Ovary (tissue), 9 donors: Measurements from ENCODE around the gene CAP1. TPM values are rescaled to one million over a fixed set of nuclear protein-coding genes. Genes with fewer than 3 reads are reported as not detected.
"Not testable (repeated sequence)": the region's sequence is repeated elsewhere in the genome, so short reads cannot be mapped to it uniquely, and the experiment has no call there.

Source experiments
- DNase-seq, 5 donors: peaks; one replicate each; pipeline ENCODE4 v3.0.0-alpha.2; 2019 to 2020
- H3K27ac ChIP-seq, 2 donors: fragments of 200-600 bp; one replicate each; pipeline versions ENCODE4 v1.5.1 to v1.8.0; 2019 to 2022
- H3K27me3 ChIP-seq: fragments of 200-600 bp; one replicate; pipeline ENCODE4 v1.8.0; 2022
- H3K36me3 ChIP-seq: fragments of 200-600 bp; sonication (generic); one replicate; pipeline ENCODE4 v1.5.1; 2019
- H3K4me1 ChIP-seq: one replicate; pipeline ENCODE4 v1.8.1; 2013; ENCODE audit warnings: mild to moderate bottlenecking, moderate library complexity; ENCODE audit not compliant: insufficient read depth
- H3K4me3 ChIP-seq: fragments of 200-600 bp; sonication (generic); one replicate; pipeline ENCODE4 v1.5.1; 2017
- H3K9me3 ChIP-seq, 2 donors: fragments of 200-600 bp in 1 of 2; sonication (generic) in 1 of 2; one replicate each; pipeline versions ENCODE4 v1.5.1 to v1.8.1; 2013 to 2019; ENCODE audit warnings: mild to moderate bottlenecking in 1 of 2, moderate library complexity in 1 of 2
- CTCF ChIP-seq, 3 donors: fragments of 450-650 bp in 2 of 3; fragments of 200-600 bp in 1 of 3; IDR thresholded peaks; one replicate each; pipeline versions ENCODE4 v1.5.1 to v1.8.0; 2016 to 2022; ENCODE audit warnings: antibody characterized with exemption in 3 of 3, mild to moderate bottlenecking in 1 of 3
- EP300 ChIP-seq: sonication (generic); formaldehyde crosslinking; IDR thresholded peaks from one replicate; pipeline ENCODE4 v1.6.1; 2017; ENCODE audit warnings: antibody characterized with exemption
- POLR2A ChIP-seq: fragments of 450-650 bp; IDR thresholded peaks from one replicate; pipeline ENCODE4 v1.6.1; 2017; ENCODE audit warnings: antibody characterized with exemption, mild to moderate bottlenecking, moderate library complexity
- WGBS, 3 donors: extraction: QIAGEN DNeasy Blood & Tissue Kit in 1 of 3; methylation state at CpG; one replicate each; pipeline versions ENCODE4 v1.1.5 to v1.1.7; 2013 to 2017; 5-methylcytosine and 5-hydroxymethylcytosine counted together
- intact Hi-C, 4 donors: fragments of 100-400 bp; cut with DNase I; formaldehyde crosslinking; loops; one replicate each; pipeline versions ENCODE4 v1.11.0 to v1.15.1; 2022 to 2023
- polyA plus RNA-seq, 2 donors: library from polyadenylated mRNA; stranded (reverse); fragments of 200-250 nt in 1 of 2; fragments of 350-450 nt in 1 of 2; fragmentation: Illumina TruSeq in 1 of 2; extraction: RNeasy Lipid Tissue Mini Kit (QIAGEN cat#74804) in 1 of 2; gene quantifications; one replicate each; pipeline ENCODE4 v1.2.3, GENCODE V29; 2013 to 2014
- total RNA-seq, 7 donors: library from RNA; depleted of rRNA in 2 of 7; stranded (reverse); fragments of >200 nt in 2 of 7; fragmentation: NEBNext Ultra II Directional in 3 of 7; extraction: Animal tissue kit (Norgen Biotek cat#: 25700) in 3 of 7; gene quantifications; one replicate each; pipeline versions ENCODE4 v1.1.0 to v1.2.4, GENCODE V29; 2016 to 2023
- donor health status: DM: no; HTN: no; CAD: no; lungs with moderate emphysema.
- donor health status: DM: no; HTN: no; CAD: no.
- donor health status: Bipolar disorder and iron deficiency.
- donor health status: DM: yes; HTN: yes; CAD: no.
- donor health status: DM: no; HTN: no; CAD: no.
- donor health status: DM: yes; HTN: yes; CAD: no.

The CAP1 gene
- total and polyA plus RNA-seq, 9 donors = 76.8 to 325 (median 194) TPM

GRCh38 chr1:40084750-40085149 is 44.2 kb downstream of the CAP1 start:
- DNase-seq = peak; percentile 54 to 80 (median 70)
- H3K27ac ChIP-seq, intact Hi-C loops, H3K36me3 ChIP-seq, H3K4me1 ChIP-seq, H3K9me3 ChIP-seq, H3K27me3 ChIP-seq, H3K4me3 ChIP-seq: not testable (repeated sequence)
- 5 to 17% (median 6%) methylated on average over 11 of the region's 11 CpGs for WGBS, 3 donors
- TF ChIP-seq CTCF (IDR thresholded peaks at IDR 0.05) = peak in 2 of 3 donors; percentile 29 to 44

- TF ChIP-seq CTCF (IDR thresholded peaks at IDR 0.05) (no peak), EP300 (no peak), POLR2A (no peak)
Observed at GRCh38 chr1:40090652-40091355, 50.3 kb downstream of the CAP1 start.

GRCh38 chr1:40092241-40092640 is 51.7 kb downstream of the CAP1 start:
- no peaks in the 10 kb centered on the region for H3K36me3 ChIP-seq
- no peaks in the 10 kb centered on the region for H3K9me3 ChIP-seq
- intact Hi-C loops = no loop called here
- DNase-seq = no peak
- H3K27me3 ChIP-seq = no peaks in the 10 kb centered on the region
- TF ChIP-seq EP300 = no peak
- TF ChIP-seq CTCF (IDR thresholded peaks at IDR 0.05) = no peak
- no peak for TF ChIP-seq POLR2A
- H3K4me3 ChIP-seq = no peak overlapping the region
- no peaks in the 10 kb centered on the region for H3K4me1 ChIP-seq
- WGBS, 3 donors = 83 to 86% (median 86%) methylated on average over 2 of the region's 2 CpGs
- H3K27ac ChIP-seq = no peak overlapping the region

More at GRCh38 chr1:40090652-40091355, 50.3 kb downstream of the CAP1 start:
- DNase-seq = no peak
- no peak overlapping the region for H3K4me3 ChIP-seq
- H3K4me1 ChIP-seq = no peaks in the 10 kb centered on the region
- H3K36me3 ChIP-seq = no peaks in the 10 kb centered on the region
- no peaks in the 10 kb centered on the region for H3K27me3 ChIP-seq
- H3K27ac ChIP-seq = no peak overlapping the region
- intact Hi-C loops = loop anchor here in 1 of 4 donors (1.0 kb wide), 1 partner anchor 38 kb away; no protein-coding TSS in a partner anchor
- WGBS, 3 donors = 84 to 90% (median 89%) methylated on average over 5 of the region's 5 CpGs
- H3K9me3 ChIP-seq = no peaks in the 10 kb centered on the region

GRCh38 chr1:40092706-40093639 is 52.4 kb downstream of the CAP1 start:
- H3K4me1 ChIP-seq = peaks cover 3% of the 10 kb centered on the region
- WGBS, 3 donors = 56 to 60% (median 57%) methylated on average over 6 of the region's 6 CpGs
- no peaks in the 10 kb centered on the region for H3K9me3 ChIP-seq
- no peak overlapping the region for H3K27ac ChIP-seq
- H3K27me3 ChIP-seq = no peaks in the 10 kb centered on the region
- no peak for TF ChIP-seq EP300
- no peak for TF ChIP-seq POLR2A
- TF ChIP-seq CTCF (IDR thresholded peaks at IDR 0.05) = no peak
- DNase-seq = no peak
- intact Hi-C loops = no loop called here
- no peak overlapping the region for H3K4me3 ChIP-seq
- H3K36me3 ChIP-seq = no peaks in the 10 kb centered on the region
